GM23338 (cell line): Measurements from ENCODE around the gene KRT33B. TPM values are rescaled to one million over a fixed set of nuclear protein-coding genes. Genes with fewer than 3 reads are reported as not detected.

Source experiments
- ATAC-seq: fragments of 200-7000 bp; cut with Tn5 transposase; 3 replicates; pipeline ENCODE4 v1.9.1; 2020
- DNase-seq: peaks from one replicate; pipeline ENCODE4 v3.0.0-alpha.2; 2015; ENCODE audit warnings: low spot score
- H2AFZ ChIP-seq: fragments of 200-600 bp; sonication (generic); 2 replicates; pipeline ENCODE4 v1.8.0; 2016; ENCODE audit warnings: antibody characterized with exemption, mild to moderate bottlenecking, moderate library complexity
- H3F3A ChIP-seq: fragments of 200-600 bp; sonication (generic); replicated peaks from 2 replicates; pipeline ENCODE4 v1.8.0; 2017; ENCODE audit warnings: antibody characterized with exemption, mixed run types, low read depth
- H3K27ac ChIP-seq: fragments of 200-600 bp; sonication (generic); 2 replicates; pipeline ENCODE4 v1.6.1; 2016; ENCODE audit warnings: low read depth
- H3K27me3 ChIP-seq: fragments of 200-600 bp; sonication (generic); 2 replicates; pipeline ENCODE4 v1.8.0; 2016; ENCODE audit warnings: mild to moderate bottlenecking, mixed run types, moderate library complexity; ENCODE audit not compliant: insufficient read depth
- H3K36me3 ChIP-seq: fragments of 200-600 bp; sonication (generic); 2 replicates; pipeline ENCODE4 v1.8.0; 2016; ENCODE audit warnings: mild to moderate bottlenecking; ENCODE audit not compliant: insufficient read depth
- H3K4me1 ChIP-seq: fragments of 200-600 bp; sonication (generic); 2 replicates; pipeline ENCODE4 v1.8.0; 2016; ENCODE audit warnings: mild to moderate bottlenecking, moderate library complexity; ENCODE audit not compliant: insufficient read depth
- H3K4me2 ChIP-seq: fragments of 200-600 bp; sonication (generic); 2 replicates; pipeline ENCODE4 v1.7.1; 2017; ENCODE audit warnings: mixed run types
- H3K4me3 ChIP-seq: fragments of 200-600 bp; sonication (generic); 2 replicates; pipeline ENCODE4 v1.6.1; 2016; ENCODE audit warnings: mixed run types
- H3K79me2 ChIP-seq: fragments of 200-600 bp; sonication (generic); replicated peaks from 2 replicates; pipeline ENCODE4 v1.8.0; 2017; ENCODE audit warnings: mild to moderate bottlenecking; ENCODE audit not compliant: insufficient read depth
- H3K9me2 ChIP-seq: fragments of 200-600 bp; sonication (generic); 2 replicates; pipeline ENCODE4 v1.8.0; 2017; ENCODE audit not compliant: insufficient read depth
- H4K20me1 ChIP-seq: fragments of 200-600 bp; sonication (generic); replicated peaks from 2 replicates; pipeline ENCODE4 v1.8.0; 2017; ENCODE audit warnings: mild to moderate bottlenecking; ENCODE audit not compliant: insufficient read depth
- H3K27ac Mint-ChIP-seq: 2 replicates; pipeline ENCODE4 v1.8.0; 2020; ENCODE audit warnings: inconsistent platforms, mild to moderate bottlenecking, moderate library complexity, mixed read lengths
- H3K27me3 Mint-ChIP-seq: 3 replicates; pipeline ENCODE4 v1.8.0; 2022; ENCODE audit warnings: low read depth, mild to moderate bottlenecking, moderate library complexity, mixed read lengths, inconsistent platforms; ENCODE audit not compliant: insufficient read depth, poor library complexity
- H3K36me3 Mint-ChIP-seq: 3 replicates; pipeline ENCODE4 v1.8.0; 2021; ENCODE audit warnings: low read depth, mild to moderate bottlenecking, inconsistent platforms, moderate library complexity, mixed read lengths
- H3K4me1 Mint-ChIP-seq: 3 replicates; pipeline ENCODE4 v1.8.0; 2020; ENCODE audit warnings: mild to moderate bottlenecking, inconsistent platforms, mixed read lengths
- H3K4me3 Mint-ChIP-seq: 3 replicates; pipeline ENCODE4 v1.8.0; 2021; ENCODE audit warnings: moderate library complexity, mild to moderate bottlenecking, inconsistent platforms, mixed read lengths
- H3K9me3 Mint-ChIP-seq: 3 replicates; pipeline ENCODE4 v1.8.0; 2020; ENCODE audit warnings: moderate library complexity, mild to moderate bottlenecking, inconsistent platforms, mixed read lengths
- CREB1 ChIP-seq: fragments of 250-450 bp; sonication (Bioruptor Pico); IDR thresholded peaks from 2 replicates; pipeline ENCODE4 v1.5.0; 2020; ENCODE audit warnings: low read depth, mild to moderate bottlenecking, moderate library complexity
- EZH2 ChIP-seq: fragments of 200-600 bp; sonication (generic); IDR thresholded peaks from one replicate; pipeline ENCODE4 v1.8.0; 2017; ENCODE audit warnings: antibody characterized with exemption, mild to moderate bottlenecking, low read depth; ENCODE audit not compliant: unreplicated experiment
- JUNB ChIP-seq: IDR thresholded peaks from one replicate; pipeline ENCODE4 v1.6.1; 2016; ENCODE audit warnings: antibody characterized with exemption; ENCODE audit not compliant: unreplicated experiment
- NANOG ChIP-seq: IDR thresholded peaks from 2 replicates; pipeline ENCODE4 v1.6.1; 2016; ENCODE audit warnings: antibody characterized with exemption, borderline replicate concordance
- POLR2AphosphoS5 ChIP-seq: IDR thresholded peaks from 2 replicates; pipeline ENCODE4 v1.6.1; 2016; ENCODE audit warnings: antibody characterized with exemption, low read depth
- STAT1 ChIP-seq: IDR thresholded peaks from one replicate; pipeline ENCODE4 v1.6.1; 2016; ENCODE audit warnings: antibody characterized with exemption; ENCODE audit not compliant: unreplicated experiment
- ZNF114 ChIP-seq: fragments of 250-450 bp; sonication (Bioruptor Pico); IDR thresholded peaks from 2 replicates; pipeline ENCODE4 v1.5.0; 2020; ENCODE audit warnings: mild to moderate bottlenecking, moderate library complexity
- ZNF331 ChIP-seq: fragments of 250-450 bp; sonication (Bioruptor Pico); IDR thresholded peaks from 2 replicates; pipeline ENCODE4 v1.5.0; 2020; ENCODE audit warnings: low read depth, mild to moderate bottlenecking, moderate library complexity
- polyA plus RNA-seq: library from polyadenylated mRNA; unstranded; fragments of >200 nt; fragmentation: Nextera tagmentation; extraction: Ambion mirVana; gene quantifications from 2 replicates; pipeline ENCODE4 v1.2.1, GENCODE V29; 2016
- total RNA-seq: library from RNA; depleted of rRNA; stranded (reverse); fragments of >200 nt; shearing (Covaris generic); gene quantifications from 2 replicates; pipeline ENCODE4 v1.2.3, GENCODE V29; 2014
- TF ChIP-seq, protein P1 (sequence below): fragments of 250-450 bp; sonication (Bioruptor Pico); IDR thresholded peaks from 2 replicates; pipeline ENCODE4 v1.5.0; 2020; ENCODE audit warnings: mild to moderate bottlenecking, moderate library complexity
- TF ChIP-seq, protein P2 (sequence below): IDR thresholded peaks from one replicate; pipeline ENCODE4 v1.6.1; 2018; ENCODE audit warnings: antibody characterized with exemption; ENCODE audit not compliant: unreplicated experiment
- TF ChIP-seq, protein P3 (sequence below): IDR thresholded peaks from 2 replicates; pipeline ENCODE4 v1.6.1; 2016; ENCODE audit warnings: antibody characterized with exemption
- TF ChIP-seq, protein P4 (sequence below), 2 experiments: fragments of 200-600 bp in 1 of 2; sonication (generic) in 1 of 2; conservative IDR thresholded peaks; 2 replicates each; pipeline versions ENCODE4 v1.5.1 to v1.6.1; 2016 to 2017; ENCODE audit warnings: antibody characterized with exemption in 2 of 2, low read depth in 2 of 2, mild to moderate bottlenecking in 2 of 2, moderate library complexity in 1 of 2

Gene KRT33B
- total and polyA plus RNA-seq, 2 experiments from 2014 or later = not detected

DNA sequence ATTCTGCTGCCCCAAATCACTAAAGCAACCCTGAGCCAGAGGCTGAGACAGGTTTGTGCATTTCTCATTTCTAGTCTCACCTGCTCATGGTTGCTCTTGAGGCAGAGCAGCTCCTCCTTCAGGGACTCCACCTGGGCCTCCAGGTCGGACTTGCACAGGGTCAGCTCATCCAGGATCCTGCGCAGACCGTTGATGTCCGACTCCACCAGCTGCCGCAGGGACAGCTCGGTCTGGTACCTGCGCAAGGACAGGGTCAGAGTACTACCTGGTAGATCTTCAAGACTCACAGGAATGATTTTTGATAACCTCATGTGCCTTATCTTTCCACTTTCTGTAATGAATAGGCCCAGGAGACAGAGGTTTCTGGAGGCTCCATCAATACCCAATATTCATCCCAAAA is 26.7 kb upstream of the KRT33B start:
- H3K4me2 ChIP-seq = no peak overlapping the region
- H4K20me1 ChIP-seq = no peaks in the 10 kb centered on the region
- Mint-ChIP-seq H3K4me1 (no peaks in the 10 kb centered on the region), H3K36me3 (no peaks in the 10 kb centered on the region), H3K9me3 (no peaks in the 10 kb centered on the region), H3K27ac (no peak overlapping the region), H3K4me3 (no peak overlapping the region), H3K27me3 (no peaks in the 10 kb centered on the region)
- ATAC-seq = no peak
- 0 out of 2 replicates have a peak, but pooled peaks cover 2% of the 10 kb centered on the region for H3K9me2 ChIP-seq
- DNase-seq = no peak
- H3F3A ChIP-seq = no peaks in the 10 kb centered on the region
- no peaks in the 10 kb centered on the region for H3K4me1 ChIP-seq
- H2AFZ ChIP-seq = peak overlapping the region; percentile 38; the same call in 1 of the 2 replicates
- no peaks in the 10 kb centered on the region for H3K27me3 ChIP-seq
- TF ChIP-seq ZNF331 (CRISPR knock-in tag) (no peak), CREB1 (CRISPR knock-in tag) (no peak), NANOG (no peak), STAT1 (no peak), ZNF114 (no peak), EZH2 (no peak), JUNB (no peak), POLR2AphosphoS5 (no peak)
- TF ChIP-seq, protein P1, sequence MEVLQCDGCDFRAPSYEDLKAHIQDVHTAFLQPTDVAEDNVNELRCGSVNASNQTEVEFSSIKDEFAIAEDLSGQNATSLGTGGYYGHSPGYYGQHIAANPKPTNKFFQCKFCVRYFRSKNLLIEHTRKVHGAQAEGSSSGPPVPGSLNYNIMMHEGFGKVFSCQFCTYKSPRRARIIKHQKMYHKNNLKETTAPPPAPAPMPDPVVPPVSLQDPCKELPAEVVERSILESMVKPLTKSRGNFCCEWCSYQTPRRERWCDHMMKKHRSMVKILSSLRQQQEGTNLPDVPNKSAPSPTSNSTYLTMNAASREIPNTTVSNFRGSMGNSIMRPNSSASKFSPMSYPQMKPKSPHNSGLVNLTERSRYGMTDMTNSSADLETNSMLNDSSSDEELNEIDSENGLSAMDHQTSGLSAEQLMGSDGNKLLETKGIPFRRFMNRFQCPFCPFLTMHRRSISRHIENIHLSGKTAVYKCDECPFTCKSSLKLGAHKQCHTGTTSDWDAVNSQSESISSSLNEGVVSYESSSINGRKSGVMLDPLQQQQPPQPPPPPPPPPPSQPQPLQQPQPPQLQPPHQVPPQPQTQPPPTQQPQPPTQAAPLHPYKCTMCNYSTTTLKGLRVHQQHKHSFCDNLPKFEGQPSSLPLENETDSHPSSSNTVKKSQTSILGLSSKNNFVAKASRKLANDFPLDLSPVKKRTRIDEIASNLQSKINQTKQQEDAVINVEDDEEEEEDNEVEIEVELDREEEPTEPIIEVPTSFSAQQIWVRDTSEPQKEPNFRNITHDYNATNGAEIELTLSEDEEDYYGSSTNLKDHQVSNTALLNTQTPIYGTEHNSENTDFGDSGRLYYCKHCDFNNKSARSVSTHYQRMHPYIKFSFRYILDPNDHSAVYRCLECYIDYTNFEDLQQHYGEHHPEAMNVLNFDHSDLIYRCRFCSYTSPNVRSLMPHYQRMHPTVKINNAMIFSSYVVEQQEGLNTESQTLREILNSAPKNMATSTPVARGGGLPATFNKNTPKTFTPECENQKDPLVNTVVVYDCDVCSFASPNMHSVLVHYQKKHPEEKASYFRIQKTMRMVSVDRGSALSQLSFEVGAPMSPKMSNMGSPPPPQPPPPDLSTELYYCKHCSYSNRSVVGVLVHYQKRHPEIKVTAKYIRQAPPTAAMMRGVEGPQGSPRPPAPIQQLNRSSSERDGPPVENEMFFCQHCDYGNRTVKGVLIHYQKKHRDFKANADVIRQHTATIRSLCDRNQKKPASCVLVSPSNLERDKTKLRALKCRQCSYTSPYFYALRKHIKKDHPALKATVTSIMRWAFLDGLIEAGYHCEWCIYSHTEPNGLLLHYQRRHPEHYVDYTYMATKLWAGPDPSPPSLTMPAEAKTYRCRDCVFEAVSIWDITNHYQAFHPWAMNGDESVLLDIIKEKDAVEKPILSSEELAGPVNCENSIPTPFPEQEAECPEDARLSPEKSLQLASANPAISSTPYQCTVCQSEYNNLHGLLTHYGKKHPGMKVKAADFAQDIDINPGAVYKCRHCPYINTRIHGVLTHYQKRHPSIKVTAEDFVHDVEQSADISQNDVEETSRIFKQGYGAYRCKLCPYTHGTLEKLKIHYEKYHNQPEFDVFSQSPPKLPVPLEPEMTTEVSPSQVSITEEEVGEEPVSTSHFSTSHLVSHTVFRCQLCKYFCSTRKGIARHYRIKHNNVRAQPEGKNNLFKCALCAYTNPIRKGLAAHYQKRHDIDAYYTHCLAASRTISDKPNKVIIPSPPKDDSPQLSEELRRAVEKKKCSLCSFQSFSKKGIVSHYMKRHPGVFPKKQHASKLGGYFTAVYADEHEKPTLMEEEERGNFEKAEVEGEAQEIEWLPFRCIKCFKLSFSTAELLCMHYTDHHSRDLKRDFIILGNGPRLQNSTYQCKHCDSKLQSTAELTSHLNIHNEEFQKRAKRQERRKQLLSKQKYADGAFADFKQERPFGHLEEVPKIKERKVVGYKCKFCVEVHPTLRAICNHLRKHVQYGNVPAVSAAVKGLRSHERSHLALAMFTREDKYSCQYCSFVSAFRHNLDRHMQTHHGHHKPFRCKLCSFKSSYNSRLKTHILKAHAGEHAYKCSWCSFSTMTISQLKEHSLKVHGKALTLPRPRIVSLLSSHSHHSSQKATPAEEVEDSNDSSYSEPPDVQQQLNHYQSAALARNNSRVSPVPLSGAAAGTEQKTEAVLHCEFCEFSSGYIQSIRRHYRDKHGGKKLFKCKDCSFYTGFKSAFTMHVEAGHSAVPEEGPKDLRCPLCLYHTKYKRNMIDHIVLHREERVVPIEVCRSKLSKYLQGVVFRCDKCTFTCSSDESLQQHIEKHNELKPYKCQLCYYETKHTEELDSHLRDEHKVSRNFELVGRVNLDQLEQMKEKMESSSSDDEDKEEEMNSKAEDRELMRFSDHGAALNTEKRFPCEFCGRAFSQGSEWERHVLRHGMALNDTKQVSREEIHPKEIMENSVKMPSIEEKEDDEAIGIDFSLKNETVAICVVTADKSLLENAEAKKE (CRISPR knock-in tag) = no peak
- TF ChIP-seq, protein P2, sequence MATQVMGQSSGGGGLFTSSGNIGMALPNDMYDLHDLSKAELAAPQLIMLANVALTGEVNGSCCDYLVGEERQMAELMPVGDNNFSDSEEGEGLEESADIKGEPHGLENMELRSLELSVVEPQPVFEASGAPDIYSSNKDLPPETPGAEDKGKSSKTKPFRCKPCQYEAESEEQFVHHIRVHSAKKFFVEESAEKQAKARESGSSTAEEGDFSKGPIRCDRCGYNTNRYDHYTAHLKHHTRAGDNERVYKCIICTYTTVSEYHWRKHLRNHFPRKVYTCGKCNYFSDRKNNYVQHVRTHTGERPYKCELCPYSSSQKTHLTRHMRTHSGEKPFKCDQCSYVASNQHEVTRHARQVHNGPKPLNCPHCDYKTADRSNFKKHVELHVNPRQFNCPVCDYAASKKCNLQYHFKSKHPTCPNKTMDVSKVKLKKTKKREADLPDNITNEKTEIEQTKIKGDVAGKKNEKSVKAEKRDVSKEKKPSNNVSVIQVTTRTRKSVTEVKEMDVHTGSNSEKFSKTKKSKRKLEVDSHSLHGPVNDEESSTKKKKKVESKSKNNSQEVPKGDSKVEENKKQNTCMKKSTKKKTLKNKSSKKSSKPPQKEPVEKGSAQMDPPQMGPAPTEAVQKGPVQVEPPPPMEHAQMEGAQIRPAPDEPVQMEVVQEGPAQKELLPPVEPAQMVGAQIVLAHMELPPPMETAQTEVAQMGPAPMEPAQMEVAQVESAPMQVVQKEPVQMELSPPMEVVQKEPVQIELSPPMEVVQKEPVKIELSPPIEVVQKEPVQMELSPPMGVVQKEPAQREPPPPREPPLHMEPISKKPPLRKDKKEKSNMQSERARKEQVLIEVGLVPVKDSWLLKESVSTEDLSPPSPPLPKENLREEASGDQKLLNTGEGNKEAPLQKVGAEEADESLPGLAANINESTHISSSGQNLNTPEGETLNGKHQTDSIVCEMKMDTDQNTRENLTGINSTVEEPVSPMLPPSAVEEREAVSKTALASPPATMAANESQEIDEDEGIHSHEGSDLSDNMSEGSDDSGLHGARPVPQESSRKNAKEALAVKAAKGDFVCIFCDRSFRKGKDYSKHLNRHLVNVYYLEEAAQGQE = no peak
- TF ChIP-seq, protein P3, sequence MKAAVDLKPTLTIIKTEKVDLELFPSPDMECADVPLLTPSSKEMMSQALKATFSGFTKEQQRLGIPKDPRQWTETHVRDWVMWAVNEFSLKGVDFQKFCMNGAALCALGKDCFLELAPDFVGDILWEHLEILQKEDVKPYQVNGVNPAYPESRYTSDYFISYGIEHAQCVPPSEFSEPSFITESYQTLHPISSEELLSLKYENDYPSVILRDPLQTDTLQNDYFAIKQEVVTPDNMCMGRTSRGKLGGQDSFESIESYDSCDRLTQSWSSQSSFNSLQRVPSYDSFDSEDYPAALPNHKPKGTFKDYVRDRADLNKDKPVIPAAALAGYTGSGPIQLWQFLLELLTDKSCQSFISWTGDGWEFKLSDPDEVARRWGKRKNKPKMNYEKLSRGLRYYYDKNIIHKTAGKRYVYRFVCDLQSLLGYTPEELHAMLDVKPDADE = no peak
- TF ChIP-seq, protein P4, sequence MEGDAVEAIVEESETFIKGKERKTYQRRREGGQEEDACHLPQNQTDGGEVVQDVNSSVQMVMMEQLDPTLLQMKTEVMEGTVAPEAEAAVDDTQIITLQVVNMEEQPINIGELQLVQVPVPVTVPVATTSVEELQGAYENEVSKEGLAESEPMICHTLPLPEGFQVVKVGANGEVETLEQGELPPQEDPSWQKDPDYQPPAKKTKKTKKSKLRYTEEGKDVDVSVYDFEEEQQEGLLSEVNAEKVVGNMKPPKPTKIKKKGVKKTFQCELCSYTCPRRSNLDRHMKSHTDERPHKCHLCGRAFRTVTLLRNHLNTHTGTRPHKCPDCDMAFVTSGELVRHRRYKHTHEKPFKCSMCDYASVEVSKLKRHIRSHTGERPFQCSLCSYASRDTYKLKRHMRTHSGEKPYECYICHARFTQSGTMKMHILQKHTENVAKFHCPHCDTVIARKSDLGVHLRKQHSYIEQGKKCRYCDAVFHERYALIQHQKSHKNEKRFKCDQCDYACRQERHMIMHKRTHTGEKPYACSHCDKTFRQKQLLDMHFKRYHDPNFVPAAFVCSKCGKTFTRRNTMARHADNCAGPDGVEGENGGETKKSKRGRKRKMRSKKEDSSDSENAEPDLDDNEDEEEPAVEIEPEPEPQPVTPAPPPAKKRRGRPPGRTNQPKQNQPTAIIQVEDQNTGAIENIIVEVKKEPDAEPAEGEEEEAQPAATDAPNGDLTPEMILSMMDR (conservative IDR thresholded peaks at IDR 0.05; ENCODE audit: low read depth in 2 of 2) = no peak
- H3K27ac ChIP-seq = no peak overlapping the region
- no peaks in the 10 kb centered on the region for H3K36me3 ChIP-seq
- H3K4me3 ChIP-seq = no peak overlapping the region
- no peaks in the 10 kb centered on the region for H3K79me2 ChIP-seq
